Muscle of leg (tissue), 11 donors: ENCODE results near the gene PDCD11. TPM values are rescaled to one million over a fixed set of nuclear protein-coding genes. Genes with fewer than 3 reads are reported as not detected.
"Not testable (repeated sequence)": the region's sequence is repeated elsewhere in the genome, so short reads cannot be mapped to it uniquely, and the experiment has no call there.

Source experiments
- DNase-seq: peaks from one replicate; pipeline ENCODE4 v3.0.0; 2013
- H3K27ac ChIP-seq: one replicate; pipeline ENCODE4 v1.5.1; 2013; ENCODE audit warnings: mild to moderate bottlenecking, low read length, control low read depth
- H3K27me3 ChIP-seq: one replicate; pipeline ENCODE4 v1.6.1; 2013; ENCODE audit warnings: low read length; ENCODE audit not compliant: control insufficient read depth, insufficient read depth
- H3K36me3 ChIP-seq: one replicate; pipeline ENCODE4 v1.6.1; 2013; ENCODE audit warnings: low read length; ENCODE audit not compliant: control insufficient read depth, insufficient read depth
- H3K4me1 ChIP-seq: one replicate; pipeline ENCODE4 v1.6.1; 2013; ENCODE audit warnings: low read length; ENCODE audit not compliant: control insufficient read depth, insufficient read depth
- H3K4me3 ChIP-seq: one replicate; pipeline ENCODE4 v1.5.1; 2013; ENCODE audit warnings: low read length, control low read depth
- H3K9me3 ChIP-seq: replicated peaks from 2 replicates; pipeline ENCODE4 v1.6.1; 2013; ENCODE audit warnings: low read depth, low read length; ENCODE audit not compliant: control insufficient read depth
- WGBS: methylation state at CpG from one replicate; pipeline ENCODE4 v1.1.5; 2013; ENCODE audit warnings: missing lambda C conversion rate; ENCODE audit not compliant: insufficient coverage; 5-methylcytosine and 5-hydroxymethylcytosine counted together
- polyA plus RNA-seq, 8 donors: library from polyadenylated mRNA; unstranded; fragments of 120-200 nt; gene quantifications; one replicate each; pipeline versions ENCODE4 v1.2.1 to v1.2.3, GENCODE V29; 2013; ENCODE audit warnings: inconsistent platforms in 1 of 8, low replicate concordance in 1 of 8; ENCODE audit not compliant: insufficient read length in 8 of 8, insufficient read depth in 1 of 8
- total RNA-seq: library from RNA; stranded (reverse); fragments of 120-200 nt; gene quantifications from one replicate; pipeline ENCODE4 v1.2.4, GENCODE V29; 2013

The PDCD11 gene
- total and polyA plus RNA-seq, 9 donors, result 23.5 to 30.3 (median 26.6) TPM

DNA sequence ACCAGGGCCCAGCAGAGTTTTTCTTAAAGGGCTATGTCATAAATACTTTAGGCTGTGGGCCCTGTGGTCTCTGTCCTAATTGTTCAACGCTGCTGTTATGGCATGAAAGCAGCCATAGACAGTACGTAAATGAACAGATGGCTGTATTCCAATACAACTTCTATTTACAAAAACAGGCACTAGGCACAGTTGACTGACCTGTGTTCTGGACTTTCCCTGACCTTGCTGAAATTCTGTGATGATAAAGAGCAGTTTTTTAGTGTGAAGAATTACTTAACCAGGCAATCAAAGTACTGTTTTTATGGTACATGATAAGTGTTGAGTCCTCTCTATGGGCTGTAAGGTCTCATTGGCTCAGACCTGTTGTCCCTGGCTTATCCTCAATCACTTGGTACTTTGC, 17.1 kb downstream of the PDCD11 start:
- WGBS, result no CpG with 5 or more reads among the region's 2 CpGs
- Histone ChIP-seq H3K4me1 (no peaks in the 10 kb centered on the region), H3K36me3 (peaks cover 89% of the 10 kb centered on the region)

DNA sequence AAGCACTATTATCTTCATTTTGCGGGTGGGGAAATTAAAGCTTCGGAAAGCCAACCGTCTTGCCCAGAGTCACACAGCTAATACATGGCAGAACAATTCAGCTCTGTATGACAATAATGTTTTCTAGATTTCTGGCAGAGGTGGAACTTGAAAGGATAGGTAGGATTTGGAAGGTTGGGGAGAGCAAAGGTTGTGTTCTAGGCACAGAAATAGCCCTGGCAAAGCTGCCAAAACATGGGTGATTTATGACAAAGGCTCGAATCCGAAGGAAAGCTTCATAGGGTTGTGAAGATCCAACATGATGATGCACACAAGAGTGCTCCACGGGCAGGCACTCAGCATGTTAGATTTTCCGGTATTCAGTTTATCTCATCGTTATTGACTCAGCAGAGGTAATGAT, 19.2 kb downstream of the PDCD11 start:
- H3K4me1 ChIP-seq, result no peaks in the 10 kb centered on the region
- H3K27ac ChIP-seq, result no peak overlapping the region
- 81% methylated on average over 5 of the region's 8 CpGs for WGBS
- no peaks in the 10 kb centered on the region for H3K27me3 ChIP-seq
- H3K36me3 ChIP-seq, result peaks cover 95% of the 10 kb centered on the region
- no peak overlapping the region for H3K4me3 ChIP-seq
- no peak for DNase-seq
- no peaks in the 10 kb centered on the region for H3K9me3 ChIP-seq

More for the DNA sequence above, 17.1 kb downstream of the PDCD11 start:
- no peak overlapping the region for H3K4me3 ChIP-seq
- DNase-seq, result no peak
- H3K9me3 ChIP-seq, result no peaks in the 10 kb centered on the region
- H3K27ac ChIP-seq, result no peak overlapping the region
- H3K27me3 ChIP-seq, result no peaks in the 10 kb centered on the region

DNA sequence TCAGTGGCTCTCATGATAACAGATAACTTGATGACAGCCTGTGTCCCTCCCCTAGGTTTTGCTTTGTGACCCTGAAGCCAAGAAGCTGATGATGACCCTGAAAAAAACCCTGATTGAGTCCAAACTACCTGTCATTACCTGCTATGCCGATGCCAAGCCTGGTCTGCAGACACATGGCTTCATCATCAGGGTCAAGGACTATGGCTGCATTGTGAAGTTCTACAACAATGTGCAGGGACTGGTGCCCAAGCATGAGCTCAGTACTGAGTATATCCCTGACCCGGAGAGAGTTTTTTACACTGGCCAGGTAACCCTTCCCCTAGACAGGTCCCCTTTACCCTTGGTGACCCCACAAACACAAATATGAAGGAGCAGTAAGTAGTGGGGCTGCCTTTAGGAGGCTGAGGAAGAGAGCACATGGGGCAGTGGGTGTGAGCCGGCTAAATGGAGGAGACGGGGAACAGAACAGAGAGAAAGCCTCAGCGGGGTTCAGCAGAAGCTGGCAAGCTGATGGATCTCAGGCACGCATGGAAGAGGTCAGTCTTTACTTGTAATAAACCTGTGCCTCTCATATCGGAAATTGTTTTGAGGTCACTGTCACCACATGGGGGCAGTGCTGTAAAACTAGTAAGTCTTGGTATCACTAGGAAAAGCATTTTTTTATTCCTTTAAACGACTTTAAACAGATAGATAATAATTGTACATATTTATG, 20.2 kb downstream of the PDCD11 start:
- H3K4me3 ChIP-seq, result no peak overlapping the region
- 72% methylated on average over 5 of the region's 8 CpGs for WGBS
- peaks cover 93% of the 10 kb centered on the region for H3K36me3 ChIP-seq
- DNase-seq, result peak; percentile 83
- H3K27me3 ChIP-seq, result no peaks in the 10 kb centered on the region
- no peaks in the 10 kb centered on the region for H3K4me1 ChIP-seq
- no peaks in the 10 kb centered on the region for H3K9me3 ChIP-seq
- no peak overlapping the region for H3K27ac ChIP-seq

GRCh38 chr10:103417148-103417469, 20.7 kb downstream of the PDCD11 start:
- peaks cover 90% of the 10 kb centered on the region for H3K36me3 ChIP-seq
- not testable (repeated sequence) for H3K9me3 ChIP-seq, H3K4me3 ChIP-seq

GRCh38 chr10:103417601-103418000, 21.2 kb downstream of the PDCD11 start:
- WGBS, result 88% methylated on average over 5 of the region's 5 CpGs
- Histone ChIP-seq H3K9me3 (no peaks in the 10 kb centered on the region), H3K36me3 (peaks cover 90% of the 10 kb centered on the region), H3K27ac (no peak overlapping the region), H3K4me3 (no peak overlapping the region), H3K27me3 (no peaks in the 10 kb centered on the region), H3K4me1 (no peaks in the 10 kb centered on the region)
- no peak for DNase-seq

More at GRCh38 chr10:103417148-103417469, 20.7 kb downstream of the PDCD11 start:
- not testable (repeated sequence) for H3K4me1 ChIP-seq, H3K27ac ChIP-seq, DNase-seq, H3K27me3 ChIP-seq
- 100% methylated on average over 1 of the region's 5 CpGs for WGBS

GRCh38 chr10:103419101-103419500, 22.7 kb downstream of the PDCD11 start:
- no peaks in the 10 kb centered on the region for H3K4me1 ChIP-seq
- no peak for DNase-seq
- peaks cover 90% of the 10 kb centered on the region for H3K36me3 ChIP-seq
- no peaks in the 10 kb centered on the region for H3K27me3 ChIP-seq
- no peaks in the 10 kb centered on the region for H3K9me3 ChIP-seq
- WGBS, result 85% methylated on average over 2 of the region's 4 CpGs
- H3K4me3 ChIP-seq, result no peak overlapping the region
- H3K27ac ChIP-seq, result no peak overlapping the region

GRCh38 chr10:103423748-103424147, 27.3 kb downstream of the PDCD11 start:
- no peak overlapping the region for H3K4me3 ChIP-seq
- no peaks in the 10 kb centered on the region for H3K9me3 ChIP-seq
- DNase-seq, result no peak
- no peak overlapping the region for H3K27ac ChIP-seq
- 76% methylated on average over 4 of the region's 5 CpGs for WGBS
- no peaks in the 10 kb centered on the region for H3K27me3 ChIP-seq
- peaks cover 84% of the 10 kb centered on the region for H3K36me3 ChIP-seq
- H3K4me1 ChIP-seq, result no peaks in the 10 kb centered on the region

GRCh38 chr10:103427866-103428265, 31.4 kb downstream of the PDCD11 start:
- peaks cover 67% of the 10 kb centered on the region for H3K36me3 ChIP-seq

DNA sequence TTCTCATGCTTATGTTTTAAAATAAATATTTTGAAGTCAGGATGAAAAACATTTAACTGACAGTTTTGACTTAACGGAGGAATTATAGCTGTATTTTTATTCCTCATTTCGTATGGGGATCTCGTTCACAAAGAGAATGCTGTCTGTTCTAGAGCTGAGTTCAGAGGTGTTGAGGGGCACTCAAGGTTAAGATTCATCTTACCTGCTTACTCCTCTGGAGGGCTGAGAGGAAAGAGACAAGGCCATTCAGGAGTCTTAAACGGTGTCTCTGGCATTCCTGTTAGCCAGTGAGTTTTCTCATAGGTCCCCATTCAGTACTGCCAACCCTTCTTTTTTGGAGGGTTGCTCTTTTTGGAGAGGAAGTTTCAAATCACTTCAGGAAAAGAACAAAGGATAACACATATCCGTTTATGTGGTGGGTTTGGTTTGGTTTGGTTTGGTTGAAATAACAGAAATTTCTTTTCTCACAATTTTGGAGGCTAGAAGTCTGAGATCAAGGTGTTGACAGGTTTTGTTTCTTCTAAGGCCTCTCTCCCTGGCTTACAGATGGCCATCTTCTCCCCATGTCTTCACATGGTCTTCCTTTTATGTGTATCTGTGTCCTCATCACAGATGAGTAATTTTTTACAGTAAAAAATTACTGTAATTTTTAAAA, 32.7 kb downstream of the PDCD11 start:
- no peak overlapping the region for H3K27ac ChIP-seq
- no peak overlapping the region for H3K4me3 ChIP-seq
- no peaks in the 10 kb centered on the region for H3K4me1 ChIP-seq
- peaks cover 66% of the 10 kb centered on the region for H3K36me3 ChIP-seq
- WGBS, result 89% methylated on average over 3 of the region's 5 CpGs
- no peaks in the 10 kb centered on the region for H3K27me3 ChIP-seq
- no peak for DNase-seq
- no peaks in the 10 kb centered on the region for H3K9me3 ChIP-seq

More at GRCh38 chr10:103427866-103428265, 31.4 kb downstream of the PDCD11 start:
- H3K4me1 ChIP-seq, result no peaks in the 10 kb centered on the region
- no peak for DNase-seq
- no peak overlapping the region for H3K4me3 ChIP-seq
- 63% methylated on average over 3 of the region's 9 CpGs for WGBS
- no peak overlapping the region for H3K27ac ChIP-seq
- no peaks in the 10 kb centered on the region for H3K27me3 ChIP-seq
- H3K9me3 ChIP-seq, result no peaks in the 10 kb centered on the region

DNA sequence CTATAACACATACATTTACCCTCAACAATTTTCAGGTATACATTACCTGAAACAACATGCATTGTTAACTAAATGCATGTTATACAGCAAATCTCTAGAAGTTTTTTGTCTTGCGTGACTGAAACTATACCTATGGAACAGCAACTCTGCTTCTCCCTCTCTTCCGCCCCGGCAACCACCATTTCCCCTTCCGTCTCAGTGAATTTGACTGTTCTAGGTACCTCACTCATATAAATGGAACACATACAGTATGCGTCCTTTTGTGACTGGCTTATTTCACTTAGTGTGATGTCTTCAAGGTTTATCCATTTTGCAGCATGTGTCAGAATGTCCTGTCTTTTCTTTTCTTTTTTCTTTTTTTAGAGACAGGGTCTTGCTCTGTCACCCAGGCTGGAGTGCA, 33.2 kb downstream of the PDCD11 start:
- Histone ChIP-seq H3K36me3 (peaks cover 67% of the 10 kb centered on the region), H3K4me3 (no peak overlapping the region), H3K9me3 (no peaks in the 10 kb centered on the region), H3K27ac (no peak overlapping the region), H3K4me1 (no peaks in the 10 kb centered on the region), H3K27me3 (no peaks in the 10 kb centered on the region)
- WGBS, result 100% methylated on average over 1 of the region's 5 CpGs
- no peak for DNase-seq
